Ovary (tissue), 9 donors: ENCODE data around the gene C1orf167. TPM values are rescaled to one million over a fixed set of nuclear protein-coding genes. Genes with fewer than 3 reads are reported as not detected.

Experiments
- DNase-seq, 5 donors: peaks; one replicate each; pipeline ENCODE4 v3.0.0-alpha.2; 2019 to 2020
- H3K27ac ChIP-seq, 2 donors: fragments of 200-600 bp; one replicate each; pipeline versions ENCODE4 v1.5.1 to v1.8.0; 2019 to 2022
- H3K27me3 ChIP-seq: fragments of 200-600 bp; one replicate; pipeline ENCODE4 v1.8.0; 2022
- H3K36me3 ChIP-seq: fragments of 200-600 bp; sonication (generic); one replicate; pipeline ENCODE4 v1.5.1; 2019
- H3K4me1 ChIP-seq: one replicate; pipeline ENCODE4 v1.8.1; 2013; ENCODE audit warnings: mild to moderate bottlenecking, moderate library complexity; ENCODE audit not compliant: insufficient read depth
- H3K4me3 ChIP-seq: fragments of 200-600 bp; sonication (generic); one replicate; pipeline ENCODE4 v1.5.1; 2017
- H3K9me3 ChIP-seq, 2 donors: fragments of 200-600 bp in 1 of 2; sonication (generic) in 1 of 2; one replicate each; pipeline versions ENCODE4 v1.5.1 to v1.8.1; 2013 to 2019; ENCODE audit warnings: mild to moderate bottlenecking in 1 of 2, moderate library complexity in 1 of 2
- EP300 ChIP-seq: sonication (generic); formaldehyde crosslinking; IDR thresholded peaks from one replicate; pipeline ENCODE4 v1.6.1; 2017; ENCODE audit warnings: antibody characterized with exemption
- POLR2A ChIP-seq: fragments of 450-650 bp; IDR thresholded peaks from one replicate; pipeline ENCODE4 v1.6.1; 2017; ENCODE audit warnings: antibody characterized with exemption, mild to moderate bottlenecking, moderate library complexity
- WGBS, 3 donors: extraction: QIAGEN DNeasy Blood & Tissue Kit in 1 of 3; methylation state at CpG; one replicate each; pipeline versions ENCODE4 v1.1.5 to v1.1.7; 2013 to 2017; 5-methylcytosine and 5-hydroxymethylcytosine counted together
- intact Hi-C, 4 donors: fragments of 100-400 bp; cut with DNase I; formaldehyde crosslinking; loops; one replicate each; pipeline versions ENCODE4 v1.11.0 to v1.15.1; 2022 to 2023
- polyA plus RNA-seq, 2 donors: library from polyadenylated mRNA; stranded (reverse); fragments of 200-250 nt in 1 of 2; fragments of 350-450 nt in 1 of 2; fragmentation: Illumina TruSeq in 1 of 2; extraction: RNeasy Lipid Tissue Mini Kit (QIAGEN cat#74804) in 1 of 2; gene quantifications; one replicate each; pipeline ENCODE4 v1.2.3, GENCODE V29; 2013 to 2014
- total RNA-seq, 7 donors: library from RNA; depleted of rRNA in 2 of 7; stranded (reverse); fragments of >200 nt in 2 of 7; fragmentation: NEBNext Ultra II Directional in 3 of 7; extraction: Animal tissue kit (Norgen Biotek cat#: 25700) in 3 of 7; gene quantifications; one replicate each; pipeline versions ENCODE4 v1.1.0 to v1.2.4, GENCODE V29; 2016 to 2023
- TF ChIP-seq, protein P1 (sequence below), 3 donors: fragments of 450-650 bp in 2 of 3; fragments of 200-600 bp in 1 of 3; IDR thresholded peaks; one replicate each; pipeline versions ENCODE4 v1.5.1 to v1.8.0; 2016 to 2022; ENCODE audit warnings: antibody characterized with exemption in 3 of 3, mild to moderate bottlenecking in 1 of 3
- donor health status: DM: no; HTN: no; CAD: no; lungs with moderate emphysema.
- donor health status: DM: no; HTN: no; CAD: no.
- donor health status: Bipolar disorder and iron deficiency.
- donor health status: DM: yes; HTN: yes; CAD: no.
- donor health status: DM: no; HTN: no; CAD: no.
- donor health status: DM: yes; HTN: yes; CAD: no.

Gene C1orf167
- total and polyA plus RNA-seq, 9 donors, result 0.48 to 4.4 (median 1.4) TPM; not detected in 2

DNA sequence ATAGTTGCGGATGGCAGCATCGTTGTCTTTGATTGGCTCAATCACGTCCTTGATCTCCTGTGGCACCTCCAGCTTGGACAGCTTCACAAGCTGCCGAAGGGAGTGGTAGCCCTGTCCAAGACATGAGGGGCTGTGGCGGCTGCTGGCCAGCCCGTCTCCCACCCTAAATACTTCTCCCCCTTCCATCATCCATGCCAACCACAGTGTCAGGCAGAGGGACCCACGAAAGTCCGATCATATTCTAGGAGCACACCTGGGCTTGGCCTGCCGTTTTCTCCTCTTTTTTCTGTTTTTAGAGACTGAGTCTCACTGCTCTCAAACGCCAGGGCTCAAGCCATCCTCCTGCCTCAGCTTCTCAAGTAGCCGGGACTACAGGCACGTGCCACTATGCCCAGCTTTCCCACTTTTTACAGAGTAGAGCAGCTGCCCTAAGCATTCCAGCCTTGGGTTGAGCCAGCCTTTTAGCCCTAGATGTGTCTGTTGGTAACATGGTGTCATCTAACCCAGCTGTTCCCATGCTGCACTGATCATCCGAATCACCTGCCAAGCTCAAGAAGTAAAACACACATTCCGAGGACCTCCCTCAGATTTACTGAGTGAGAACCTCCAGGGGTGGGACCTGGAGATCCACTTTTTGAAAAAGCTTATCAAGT, 33.4 kb downstream of the C1orf167 start:
- no peaks in the 10 kb centered on the region for H3K9me3 ChIP-seq
- peak overlapping the region; percentile 59 to 89 for H3K27ac ChIP-seq
- H3K36me3 ChIP-seq, result no peaks in the 10 kb centered on the region
- no peak for TF ChIP-seq POLR2A
- intact Hi-C loops, result loop anchor here in 1 of 4 donors (10.0 kb wide), 1 partner anchor 61 kb away; the partner anchor contains the start of gene AGTRAP
- no peaks in the 10 kb centered on the region for H3K27me3 ChIP-seq
- H3K4me3 ChIP-seq, result no peak overlapping the region
- WGBS, 3 donors, result 82 to 86% (median 85%) methylated on average over 14 of the region's 14 CpGs
- DNase-seq, result peak in 1 of 5 donors; percentile 15
- H3K4me1 ChIP-seq, result peaks cover 17% of the 10 kb centered on the region

DNA sequence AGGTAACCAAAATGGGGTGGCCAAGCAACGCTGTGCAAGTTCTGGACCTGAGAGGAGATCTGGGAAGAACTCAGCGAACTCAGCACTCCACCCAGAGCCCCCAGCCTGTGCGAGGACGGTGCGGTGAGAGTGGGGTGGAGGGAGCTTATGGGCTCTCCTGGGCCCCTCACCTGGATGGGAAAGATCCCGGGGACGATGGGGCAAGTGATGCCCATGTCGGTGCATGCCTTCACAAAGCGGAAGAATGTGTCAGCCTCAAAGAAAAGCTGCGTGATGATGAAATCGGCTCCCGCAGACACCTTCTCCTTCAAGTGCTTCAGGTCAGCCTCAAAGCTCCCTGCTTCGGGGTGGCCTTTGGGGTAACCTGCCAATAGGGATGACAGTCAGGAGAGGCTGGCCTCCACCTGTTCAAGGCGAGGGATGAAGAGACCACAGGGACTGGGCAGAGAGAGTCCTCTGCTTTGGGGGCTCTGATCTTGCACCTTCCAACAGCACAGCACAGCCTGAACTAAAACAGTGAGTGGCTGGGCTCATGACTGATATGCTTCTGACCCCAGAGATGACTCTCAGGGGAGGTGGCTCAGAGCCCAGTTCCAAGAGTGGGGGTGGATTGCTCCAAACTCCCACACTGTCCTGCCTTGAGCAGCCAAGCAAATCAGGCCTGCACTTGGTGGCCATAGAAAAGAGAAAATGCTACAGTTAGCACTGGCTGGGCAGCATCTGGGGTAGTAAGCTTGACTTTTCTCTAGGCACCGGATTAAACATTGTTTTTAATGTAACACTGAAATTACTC, 34.2 kb downstream of the C1orf167 start:
- DNase-seq, result peak; percentile 72 to 81 (median 80)

DNA sequence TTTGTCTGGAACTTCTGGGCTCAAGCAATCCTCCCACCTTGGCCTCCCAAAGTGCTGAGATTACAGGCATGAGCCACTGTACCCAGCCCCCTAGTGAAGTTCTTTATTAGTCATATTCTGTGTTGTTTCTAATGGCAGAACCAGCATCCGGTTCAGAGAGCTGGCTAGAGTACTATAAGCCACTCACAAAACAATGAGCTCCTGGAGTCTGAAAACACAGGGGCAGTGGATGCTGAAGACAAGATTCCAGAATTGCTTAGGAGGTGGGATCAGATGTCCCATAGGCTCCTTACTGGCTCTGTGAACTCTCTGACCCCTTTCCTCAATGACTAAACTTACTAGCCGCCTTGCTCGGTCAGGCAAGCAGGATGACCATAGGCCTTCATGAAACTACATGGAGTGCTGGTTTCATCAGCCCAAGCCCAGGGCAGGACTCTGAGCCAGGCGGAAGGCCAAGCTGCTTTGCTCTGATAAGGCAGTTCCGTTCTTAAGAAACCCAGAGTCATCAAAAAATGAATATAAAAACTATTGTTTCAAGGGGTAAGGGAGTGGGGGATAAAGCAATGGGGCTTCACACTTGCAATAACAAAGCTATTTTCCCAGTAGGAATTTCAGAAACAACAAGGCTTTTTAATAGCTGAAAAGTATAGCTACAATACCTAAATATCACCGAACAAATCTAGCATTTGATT, 35.7 kb downstream of the C1orf167 start:
- no peaks in the 10 kb centered on the region for H3K36me3 ChIP-seq
- WGBS, 3 donors, result 39 to 46% (median 39%) methylated on average over 6 of the region's 6 CpGs
- H3K4me3 ChIP-seq, result no peak overlapping the region
- no peak for TF ChIP-seq POLR2A
- TF ChIP-seq, protein P1, sequence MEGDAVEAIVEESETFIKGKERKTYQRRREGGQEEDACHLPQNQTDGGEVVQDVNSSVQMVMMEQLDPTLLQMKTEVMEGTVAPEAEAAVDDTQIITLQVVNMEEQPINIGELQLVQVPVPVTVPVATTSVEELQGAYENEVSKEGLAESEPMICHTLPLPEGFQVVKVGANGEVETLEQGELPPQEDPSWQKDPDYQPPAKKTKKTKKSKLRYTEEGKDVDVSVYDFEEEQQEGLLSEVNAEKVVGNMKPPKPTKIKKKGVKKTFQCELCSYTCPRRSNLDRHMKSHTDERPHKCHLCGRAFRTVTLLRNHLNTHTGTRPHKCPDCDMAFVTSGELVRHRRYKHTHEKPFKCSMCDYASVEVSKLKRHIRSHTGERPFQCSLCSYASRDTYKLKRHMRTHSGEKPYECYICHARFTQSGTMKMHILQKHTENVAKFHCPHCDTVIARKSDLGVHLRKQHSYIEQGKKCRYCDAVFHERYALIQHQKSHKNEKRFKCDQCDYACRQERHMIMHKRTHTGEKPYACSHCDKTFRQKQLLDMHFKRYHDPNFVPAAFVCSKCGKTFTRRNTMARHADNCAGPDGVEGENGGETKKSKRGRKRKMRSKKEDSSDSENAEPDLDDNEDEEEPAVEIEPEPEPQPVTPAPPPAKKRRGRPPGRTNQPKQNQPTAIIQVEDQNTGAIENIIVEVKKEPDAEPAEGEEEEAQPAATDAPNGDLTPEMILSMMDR (IDR thresholded peaks at IDR 0.05), result no peak
- H3K4me1 ChIP-seq, result peaks cover 9% of the 10 kb centered on the region
- peak overlapping the region; percentile 78 to 89 for H3K27ac ChIP-seq
- peak; percentile 80 to 85 (median 81) for DNase-seq
- H3K27me3 ChIP-seq, result no peaks in the 10 kb centered on the region
- intact Hi-C loops, result loop anchor here in 1 of 4 donors (10.0 kb wide), 1 partner anchor 63 kb away; the partner anchor contains the start of gene AGTRAP
- H3K9me3 ChIP-seq, result no peaks in the 10 kb centered on the region

More for the DNA sequence above, 34.2 kb downstream of the C1orf167 start:
- Histone ChIP-seq H3K27ac (peak overlapping the region; percentile 34 to 89), H3K4me3 (no peak overlapping the region), H3K36me3 (no peaks in the 10 kb centered on the region), H3K27me3 (no peaks in the 10 kb centered on the region), H3K9me3 (no peaks in the 10 kb centered on the region), H3K4me1 (peaks cover 15% of the 10 kb centered on the region)
- no peak for TF ChIP-seq EP300
- TF ChIP-seq, protein P1 (IDR thresholded peaks at IDR 0.05), result no peak
- no peak for TF ChIP-seq POLR2A
- WGBS, 3 donors, result 79 to 87% (median 80%) methylated on average over 15 of the region's 15 CpGs
- intact Hi-C loops, result loop anchor here in 1 of 4 donors (10.0 kb wide), 1 partner anchor 61 kb away; the partner anchor contains the start of gene AGTRAP

DNA sequence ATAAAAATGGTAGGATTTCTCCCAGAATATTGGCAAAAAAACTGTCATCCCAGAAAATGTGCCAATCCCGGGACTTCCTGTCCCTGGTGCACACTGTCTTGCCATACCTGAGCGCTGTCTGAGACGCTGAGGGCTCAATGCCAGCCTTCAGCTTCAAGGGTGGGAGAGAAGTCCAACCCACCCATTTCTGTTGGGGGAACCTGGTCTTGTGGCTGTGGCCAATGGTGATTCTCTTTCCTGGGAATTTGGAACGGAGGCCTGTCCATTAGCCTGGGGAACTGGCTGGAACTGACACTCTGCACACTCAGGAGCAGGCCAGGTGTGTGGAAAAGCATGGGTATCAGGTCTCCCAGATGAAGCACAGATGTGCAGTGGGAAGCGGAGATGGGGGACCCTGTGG, 37.1 kb downstream of the C1orf167 start:
- TF ChIP-seq POLR2A (no peak), EP300 (no peak)
- TF ChIP-seq, protein P1 (IDR thresholded peaks at IDR 0.05), result no peak
- intact Hi-C loops, result loop anchor here in 1 of 4 donors (10.0 kb wide), 1 partner anchor 64 kb away; the partner anchor contains the start of gene AGTRAP
- H3K27me3 ChIP-seq, result no peaks in the 10 kb centered on the region
- DNase-seq, result peak in 2 of 5 donors; percentile 23 to 46
- no peak overlapping the region for H3K27ac ChIP-seq
- WGBS, 3 donors, result 92 to 96% (median 94%) methylated on average over 5 of the region's 5 CpGs
- no peak overlapping the region for H3K4me3 ChIP-seq
- no peaks in the 10 kb centered on the region for H3K36me3 ChIP-seq
- H3K4me1 ChIP-seq, result peaks cover 9% of the 10 kb centered on the region
- H3K9me3 ChIP-seq, result no peaks in the 10 kb centered on the region
